Activated CD4-positive, alpha-beta T cell treated with anti-CD3 and anti-CD28 coated beads, Interleukin-2, amount 50 U/mL, for 16 hours (primary cell): ENCODE data around the gene ZNHIT2.

Experiments used
- DNase-seq: peaks from one replicate; pipeline ENCODE4 v3.0.0-alpha.2; 2020

Gene ZNHIT2

DNA sequence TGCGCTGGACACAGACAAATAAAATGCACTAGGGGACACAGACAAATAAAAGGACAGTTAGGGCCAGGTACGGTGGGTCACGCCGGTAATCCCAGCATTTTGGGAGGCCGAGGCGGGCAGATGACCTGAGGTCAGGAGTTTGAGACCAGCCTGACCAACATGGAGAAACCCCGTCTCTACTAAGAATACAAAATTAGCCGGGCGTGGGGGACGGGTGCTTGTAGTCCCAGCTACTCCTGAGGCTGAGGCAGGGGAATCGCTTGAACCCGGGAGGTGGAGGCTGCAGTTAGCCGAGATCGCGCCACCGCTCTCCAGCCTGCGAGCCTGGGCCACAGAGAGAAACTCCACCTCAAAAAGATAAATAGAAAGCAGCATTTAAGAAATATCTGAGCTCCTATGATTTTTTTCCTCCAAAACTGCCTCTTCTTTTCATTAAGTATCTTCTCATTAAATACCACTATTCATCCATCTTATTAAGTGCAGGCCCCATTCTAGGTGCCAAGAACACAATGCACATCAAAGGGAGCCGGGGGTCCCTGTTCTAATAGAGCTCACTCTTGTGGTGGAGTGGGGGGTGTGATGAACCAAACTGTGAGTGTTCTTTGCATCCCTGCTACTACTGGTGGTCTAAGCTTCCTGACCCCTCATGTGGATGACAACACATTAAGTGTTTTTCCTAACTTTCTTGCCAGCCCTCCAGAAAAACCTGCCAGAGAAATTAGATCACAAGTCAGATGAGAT, 766 bp upstream of the ZNHIT2 start:
- no peak for DNase-seq

DNA sequence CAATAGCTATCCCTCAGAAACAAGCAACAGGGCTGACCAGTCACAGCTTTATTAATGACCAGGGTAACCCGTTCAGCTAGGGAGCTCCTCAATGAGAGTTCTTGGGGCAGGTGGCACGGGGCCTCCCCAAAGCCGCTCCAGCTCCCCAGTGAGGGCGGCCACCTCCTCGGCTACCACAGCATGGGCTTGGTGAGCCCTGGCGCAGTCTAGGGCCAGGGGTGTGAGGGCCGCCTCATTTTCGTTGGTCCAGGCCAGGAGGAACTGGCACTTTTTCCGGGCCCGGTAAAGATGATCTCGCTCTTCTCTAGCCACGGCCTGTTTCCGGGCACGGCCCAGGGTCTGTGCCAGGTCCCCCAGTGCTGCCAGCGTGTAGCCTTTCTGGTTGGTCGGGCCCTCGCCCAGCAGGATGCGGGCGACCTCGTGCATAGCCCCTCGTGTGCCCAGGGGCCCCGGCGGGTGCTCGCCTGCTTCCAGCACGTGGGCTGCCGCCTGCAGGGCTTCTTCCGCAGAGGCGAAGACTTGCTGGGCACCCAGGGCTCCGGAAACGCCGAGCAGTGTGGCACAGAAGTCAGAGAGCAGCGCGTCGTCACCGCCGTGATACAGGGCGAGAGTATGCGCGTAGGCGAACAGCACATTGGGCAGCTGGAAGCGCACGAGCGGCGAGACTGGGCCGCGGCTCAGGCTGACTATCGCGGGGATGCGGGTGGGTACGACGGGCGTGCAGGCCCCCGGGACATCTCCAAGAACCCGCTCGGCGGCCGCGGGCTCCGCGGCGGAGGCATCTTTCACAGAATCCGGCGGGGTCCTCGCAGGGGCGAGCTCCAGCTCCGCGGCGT, 913 bp downstream of the ZNHIT2 start:
- peak; percentile 75 for DNase-seq

- DNase-seq: no peak
Observed at GRCh38 chr11:65115361-65116082, 2.0 kb downstream of the ZNHIT2 start.

- no peak for DNase-seq
Observed at GRCh38 chr11:65114538-65115171, 2.8 kb downstream of the ZNHIT2 start.

DNA sequence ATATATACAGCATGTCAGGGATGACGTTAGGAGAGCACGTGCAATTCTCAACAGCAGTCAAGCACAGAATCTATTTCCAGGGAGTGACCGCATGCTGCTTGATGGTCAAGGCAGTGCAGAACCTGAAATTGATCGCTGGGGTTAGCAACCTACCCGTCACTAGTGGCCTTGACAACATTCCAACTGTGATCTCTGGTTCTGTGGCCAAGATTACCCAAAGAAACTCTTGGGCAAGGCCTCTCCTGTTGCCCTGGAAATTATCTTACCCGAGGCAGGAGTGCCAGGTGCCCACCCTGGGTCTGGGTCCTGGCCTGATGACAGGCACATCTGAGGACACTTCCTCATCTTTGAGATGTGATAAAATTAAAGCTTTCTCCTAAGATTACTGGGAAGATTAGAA, 3.7 kb downstream of the ZNHIT2 start:
- no peak for DNase-seq

GRCh38 chr11:65113361-65113756, 4.1 kb downstream of the ZNHIT2 start:
- no peak for DNase-seq

- peak; percentile 80 for DNase-seq
Observed at GRCh38 chr11:65112546-65113360, 4.7 kb downstream of the ZNHIT2 start.

DNA sequence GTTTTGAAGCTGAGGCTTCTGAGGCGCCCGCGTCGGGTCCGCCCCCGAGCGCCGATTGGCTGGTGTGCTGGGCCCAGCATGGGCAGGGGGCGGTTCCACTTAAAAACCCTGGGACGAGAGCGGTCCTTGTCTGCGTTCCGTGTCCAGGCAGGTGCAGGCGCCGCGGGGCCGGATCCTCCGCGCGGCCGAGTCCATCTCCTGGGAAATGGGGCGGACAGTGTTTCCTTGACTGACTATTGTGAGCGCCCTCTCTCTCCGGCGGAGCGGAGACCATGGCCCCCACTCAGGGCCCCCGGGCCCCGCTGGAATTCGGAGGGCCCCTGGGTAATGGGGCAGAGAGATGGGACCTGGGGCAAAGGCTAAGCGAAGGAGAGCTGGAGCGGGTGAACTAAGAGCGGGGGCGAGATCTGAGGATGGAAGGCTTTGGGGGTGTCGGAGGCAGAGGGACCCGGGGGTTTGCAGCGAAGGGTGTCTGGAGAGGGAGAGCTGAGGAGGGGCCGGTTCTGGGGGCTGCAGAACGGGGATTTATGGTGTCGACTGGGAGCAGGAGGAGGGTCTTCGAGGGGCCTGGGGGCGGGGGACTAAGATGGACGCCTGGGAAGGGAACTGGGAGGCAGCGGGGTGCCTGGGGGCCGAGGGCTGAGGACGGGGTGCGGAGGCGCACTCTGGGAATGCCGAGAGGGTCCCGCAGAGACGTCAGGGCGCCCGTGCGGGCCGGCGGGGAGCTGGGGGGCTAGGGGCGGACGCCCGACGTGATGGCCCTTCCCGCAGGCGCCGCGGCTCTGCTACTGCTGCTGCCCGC, 5.6 kb downstream of the ZNHIT2 start, which contains the start of gene TM7SF2:
TM7SF2 (plus strand) TSS at position 129 of the 802 bp plus-strand sequence; CDS start at position 273, 144 bp downstream.
- peak; percentile 96 for DNase-seq

GRCh38 chr11:65111159-65111743, 6.2 kb downstream of the ZNHIT2 start:
- no peak for DNase-seq

DNA sequence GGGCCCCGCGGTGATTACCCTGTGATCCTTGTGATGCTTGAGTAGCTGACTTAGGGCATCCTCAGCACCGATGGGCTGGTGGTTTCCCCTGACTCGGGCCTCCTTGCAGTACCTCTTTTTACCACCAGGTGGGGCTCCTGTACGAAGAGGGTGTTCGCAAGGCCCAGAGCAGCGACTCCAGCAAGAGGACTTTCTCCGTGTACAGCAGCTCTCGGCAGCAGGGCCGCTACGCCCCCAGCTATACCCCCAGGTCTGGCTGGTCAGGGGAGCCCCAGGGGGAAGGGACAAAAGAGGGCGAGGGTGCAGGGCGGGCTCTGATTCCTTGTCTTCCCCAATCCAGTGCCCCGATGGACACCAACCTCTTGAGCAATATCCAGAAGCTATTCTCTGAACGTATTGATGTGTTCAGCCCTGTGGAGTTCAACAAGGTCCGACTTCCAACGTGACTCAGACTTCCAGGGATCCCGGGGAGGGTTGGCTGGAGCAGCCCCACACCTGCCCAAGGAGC, 7.1 kb downstream of the ZNHIT2 start:
- DNase-seq: peak; percentile 94

DNA sequence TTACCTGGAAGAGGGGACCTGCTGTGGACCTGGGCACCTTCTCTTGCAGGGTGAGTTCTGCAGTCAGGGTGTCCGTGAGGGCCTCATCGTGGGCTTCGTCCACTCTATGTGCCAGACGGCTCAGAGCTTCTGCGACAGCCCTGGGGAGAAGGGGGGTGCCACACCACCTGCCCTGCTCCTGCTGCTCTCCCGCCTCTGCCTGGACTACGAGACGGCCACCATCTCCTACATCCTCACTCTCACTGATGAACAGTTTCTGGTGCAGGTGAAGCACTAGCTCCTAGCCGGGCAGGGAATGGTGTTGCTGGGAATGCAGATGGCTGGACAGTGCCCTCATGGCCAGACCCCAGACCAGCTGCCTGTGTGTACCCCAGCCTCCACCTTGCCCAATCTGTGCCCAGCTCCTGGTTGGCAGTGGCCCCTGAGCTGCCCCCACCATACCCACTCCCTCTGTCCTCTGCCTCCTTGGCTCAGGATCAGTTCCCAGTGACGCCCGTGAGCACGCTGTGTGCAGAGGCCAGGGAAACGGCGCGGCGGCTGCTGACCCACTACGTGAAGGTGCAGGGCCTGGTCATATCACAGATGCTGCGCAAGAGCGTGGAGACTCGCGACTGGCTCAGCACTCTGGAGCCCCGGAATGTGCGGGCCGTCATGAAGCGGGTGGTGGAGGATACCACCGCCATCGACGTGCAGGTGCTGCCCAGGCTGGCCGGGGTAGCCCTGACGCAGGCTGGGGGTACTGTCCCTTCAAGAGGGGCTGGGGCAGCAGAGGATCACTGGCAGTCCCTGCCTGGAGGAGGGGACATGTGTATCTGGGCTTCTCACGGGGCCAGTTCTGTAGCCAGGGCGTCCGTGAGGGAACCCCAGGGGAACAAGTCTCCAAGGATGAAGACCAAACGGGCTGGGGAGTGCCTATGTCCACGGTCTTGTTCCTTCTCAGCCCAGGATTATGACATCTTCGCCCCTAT, 8.0 kb downstream of the ZNHIT2 start:
- no peak for DNase-seq

- DNase-seq: no peak
Observed at GRCh38 chr11:65108469-65109123, 8.9 kb downstream of the ZNHIT2 start.

DNA sequence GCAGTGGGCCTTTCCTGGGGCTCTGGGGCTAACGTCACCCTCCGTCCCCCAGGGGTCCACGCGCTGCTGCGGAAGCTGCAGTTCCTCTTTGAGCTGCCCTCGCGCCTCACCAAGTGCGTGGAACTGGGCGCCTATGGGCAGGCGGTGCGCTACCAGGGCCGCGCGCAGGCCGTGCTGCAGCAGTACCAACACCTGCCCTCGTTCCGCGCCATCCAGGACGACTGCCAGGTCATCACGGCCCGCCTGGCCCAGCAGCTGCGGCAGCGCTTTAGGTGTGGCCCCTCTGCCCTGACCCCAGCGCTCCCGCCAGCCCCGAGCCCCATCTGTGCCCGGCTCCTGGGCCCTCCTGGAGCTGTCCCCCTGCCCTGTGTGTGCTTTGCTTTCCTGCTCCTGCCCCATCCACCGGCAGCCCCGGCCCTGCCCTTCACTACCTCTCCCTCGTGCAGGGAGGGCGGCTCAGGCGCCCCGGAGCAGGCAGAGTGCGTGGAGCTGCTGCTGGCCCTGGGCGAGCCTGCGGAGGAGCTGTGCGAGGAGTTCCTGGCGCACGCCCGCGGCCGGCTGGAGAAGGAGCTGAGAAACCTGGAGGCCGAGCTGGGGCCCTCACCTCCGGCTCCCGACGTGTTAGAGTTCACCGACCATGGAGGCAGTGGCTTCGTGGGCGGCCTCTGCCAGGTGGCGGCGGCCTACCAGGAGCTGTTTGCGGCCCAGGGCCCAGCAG, 9.6 kb downstream of the ZNHIT2 start:
- DNase-seq: no peak

- DNase-seq: no peak
Observed at GRCh38 chr11:65107078-65107477, 10.4 kb downstream of the ZNHIT2 start.

- no peak for DNase-seq
Observed at GRCh38 chr11:65104628-65105027, 12.9 kb downstream of the ZNHIT2 start.

GRCh38 chr11:65103476-65103875, 14.0 kb downstream of the ZNHIT2 start:
- no peak for DNase-seq

GRCh38 chr11:65102142-65103095, 15.1 kb downstream of the ZNHIT2 start:
- DNase-seq: no peak
